ENCODE measurements around the gene GAS2L3.

GRCh38 chr12:100574187-100575074 lies 947 bp downstream of the GAS2L3 start:
- TF ChIP-seq, protein P1, sequence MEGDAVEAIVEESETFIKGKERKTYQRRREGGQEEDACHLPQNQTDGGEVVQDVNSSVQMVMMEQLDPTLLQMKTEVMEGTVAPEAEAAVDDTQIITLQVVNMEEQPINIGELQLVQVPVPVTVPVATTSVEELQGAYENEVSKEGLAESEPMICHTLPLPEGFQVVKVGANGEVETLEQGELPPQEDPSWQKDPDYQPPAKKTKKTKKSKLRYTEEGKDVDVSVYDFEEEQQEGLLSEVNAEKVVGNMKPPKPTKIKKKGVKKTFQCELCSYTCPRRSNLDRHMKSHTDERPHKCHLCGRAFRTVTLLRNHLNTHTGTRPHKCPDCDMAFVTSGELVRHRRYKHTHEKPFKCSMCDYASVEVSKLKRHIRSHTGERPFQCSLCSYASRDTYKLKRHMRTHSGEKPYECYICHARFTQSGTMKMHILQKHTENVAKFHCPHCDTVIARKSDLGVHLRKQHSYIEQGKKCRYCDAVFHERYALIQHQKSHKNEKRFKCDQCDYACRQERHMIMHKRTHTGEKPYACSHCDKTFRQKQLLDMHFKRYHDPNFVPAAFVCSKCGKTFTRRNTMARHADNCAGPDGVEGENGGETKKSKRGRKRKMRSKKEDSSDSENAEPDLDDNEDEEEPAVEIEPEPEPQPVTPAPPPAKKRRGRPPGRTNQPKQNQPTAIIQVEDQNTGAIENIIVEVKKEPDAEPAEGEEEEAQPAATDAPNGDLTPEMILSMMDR (IDR thresholded peaks at IDR 0.05) = no peak
- no peak for TF ChIP-seq POLR2A (IDR thresholded peaks at IDR 0.05)
